ENCODE measurements around the gene CD58. TPM values are rescaled to one million over a fixed set of nuclear protein-coding genes. Genes with fewer than 3 reads are reported as not detected.

CD58 gene
- total and polyA plus RNA-seq, 4 donors: 5.1 to 30.2 (median 10.8) TPM

- 66% methylated on average over 3 of the region's 3 CpGs for WGBS
- Histone ChIP-seq H3K27ac (ENCODE audit: low read depth in 1 of 2, low read length in 2 of 2) (no peak overlapping the region), H3K9me3 (ENCODE audit: control insufficient read depth in 4 of 4, low read length in 3 of 4) (no peaks in the 10 kb centered on the region), H3K36me3 (ENCODE audit: control insufficient read depth in 4 of 4, insufficient read depth in 3 of 4, low read depth in 1 of 4, low read length in 3 of 4) (no peaks in the 10 kb centered on the region), H3K4me1 (ENCODE audit: control insufficient read depth in 4 of 4, insufficient read depth in 4 of 4, low read length in 3 of 4) (peaks cover 0 to 7% (median 0%) of the 10 kb centered on the region in 4 donors), H3K4me3 (ENCODE audit: low read depth in 1 of 3, low read length in 3 of 3) (no peak overlapping the region), H3K27me3 (ENCODE audit: control insufficient read depth in 4 of 4, insufficient read depth in 4 of 4, low read length in 3 of 4) (no peaks in the 10 kb centered on the region), H3K9ac (ENCODE audit: low read depth in 1 of 2, low read length in 2 of 2) (no peak overlapping the region)
- DNase-seq (ENCODE audit: low spot score): no peak
- TF ChIP-seq FOXA2 (IDR thresholded peaks at IDR 0.05): no peak
- no peak for TF ChIP-seq SP1 (IDR thresholded peaks at IDR 0.05)
- no peak for TF ChIP-seq TAF1 (conservative IDR thresholded peaks at IDR 0.05)
- TF ChIP-seq RAD21 (IDR thresholded peaks at IDR 0.05): no peak
- no peak for TF ChIP-seq MAX (IDR thresholded peaks at IDR 0.05)
- no peak for TF ChIP-seq ATF3 (IDR thresholded peaks at IDR 0.05)
Measured at GRCh38 chr1:116477429-116477828, 93.4 kb downstream of the CD58 start.

- H3K36me3 ChIP-seq (ENCODE audit: control insufficient read depth in 4 of 4, insufficient read depth in 3 of 4, low read depth in 1 of 4, low read length in 3 of 4): no peaks in the 10 kb centered on the region
- no peak overlapping the region for H3K27ac ChIP-seq (ENCODE audit: low read depth in 1 of 2, low read length in 2 of 2)
- no peaks in the 10 kb centered on the region for H3K9me3 ChIP-seq (ENCODE audit: control insufficient read depth in 4 of 4, low read length in 3 of 4)
- 74% methylated on average over 3 of the region's 3 CpGs for WGBS
- H3K4me3 ChIP-seq (ENCODE audit: low read depth in 1 of 3, low read length in 3 of 3): no peak overlapping the region
- H3K9ac ChIP-seq (ENCODE audit: low read depth in 1 of 2, low read length in 2 of 2): no peak overlapping the region
- peaks cover 0 to 7% (median under 1%) of the 10 kb centered on the region in 4 donors for H3K4me1 ChIP-seq (ENCODE audit: control insufficient read depth in 4 of 4, insufficient read depth in 4 of 4, low read length in 3 of 4)
- no peak for DNase-seq (ENCODE audit: low spot score)
- no peaks in the 10 kb centered on the region for H3K27me3 ChIP-seq (ENCODE audit: control insufficient read depth in 4 of 4, insufficient read depth in 4 of 4, low read length in 3 of 4)
- no peak for TF ChIP-seq NR2F2 (IDR thresholded peaks at IDR 0.05)
- no peak for TF ChIP-seq MAX (IDR thresholded peaks at IDR 0.05)
- TF ChIP-seq EGR1 (IDR thresholded peaks at IDR 0.05; ENCODE audit: low read depth in 2 of 2): no peak
- TF ChIP-seq SP1 (IDR thresholded peaks at IDR 0.05): no peak
- TF ChIP-seq RAD21 (IDR thresholded peaks at IDR 0.05): no peak
- no peak for TF ChIP-seq GABPA (IDR thresholded peaks at IDR 0.05 in 1 of 2, conservative IDR thresholded peaks at IDR 0.05 in 1 of 2)
Measured at GRCh38 chr1:116476321-116476720, 94.5 kb downstream of the CD58 start.

GRCh38 chr1:116475850-116476218 lies 95.0 kb downstream of the CD58 start:
- H3K9me3 ChIP-seq (ENCODE audit: control insufficient read depth in 4 of 4, low read length in 3 of 4): no peaks in the 10 kb centered on the region
- no peak overlapping the region for H3K4me3 ChIP-seq (ENCODE audit: low read depth in 1 of 3, low read length in 3 of 3)
- TF ChIP-seq NR2F2 (IDR thresholded peaks at IDR 0.05) (no peak), CTCF (IDR thresholded peaks at IDR 0.05; ENCODE audit: low read depth, low read length, missing input control) (no peak), HNF4A (conservative IDR thresholded peaks at IDR 0.05) (no peak), REST (IDR thresholded peaks at IDR 0.05) (no peak), HNF4G (IDR thresholded peaks at IDR 0.05) (no peak), JUND (IDR thresholded peaks at IDR 0.05) (no peak), RAD21 (IDR thresholded peaks at IDR 0.05) (no peak), ATF3 (IDR thresholded peaks at IDR 0.05) (no peak), FOXA1 (IDR thresholded peaks at IDR 0.05) (no peak)
- no peak for DNase-seq (ENCODE audit: low spot score)
- no peak overlapping the region for H3K9ac ChIP-seq (ENCODE audit: low read depth in 1 of 2, low read length in 2 of 2)
- H3K27ac ChIP-seq (ENCODE audit: low read depth in 1 of 2, low read length in 2 of 2): no peak overlapping the region
- H3K27me3 ChIP-seq (ENCODE audit: control insufficient read depth in 4 of 4, insufficient read depth in 4 of 4, low read length in 3 of 4): no peaks in the 10 kb centered on the region
- peaks cover 0 to 7% (median under 1%) of the 10 kb centered on the region in 4 donors for H3K4me1 ChIP-seq (ENCODE audit: control insufficient read depth in 4 of 4, insufficient read depth in 4 of 4, low read length in 3 of 4)
- 90% methylated on average over 7 of the region's 7 CpGs for WGBS
- no peaks in the 10 kb centered on the region for H3K36me3 ChIP-seq (ENCODE audit: control insufficient read depth in 4 of 4, insufficient read depth in 3 of 4, low read depth in 1 of 4, low read length in 3 of 4)
